T follicular helper cell (primary cell): ENCODE measurements around the gene RNF157.
"Not testable (repeated sequence)": the region's sequence is repeated elsewhere in the genome, so short reads cannot be mapped to it uniquely, and the experiment has no call there.

ENCODE experiments used
- DNase-seq: peaks from one replicate; pipeline ENCODE4 v3.0.0-alpha.2; 2020; ENCODE audit warnings: low read depth

RNF157 gene

GRCh38 chr17:76254275-76254674, 14.0 kb upstream of the RNF157 start:
- DNase-seq = no peak

GRCh38 chr17:76253841-76254240, 13.5 kb upstream of the RNF157 start:
- DNase-seq = no peak

DNA sequence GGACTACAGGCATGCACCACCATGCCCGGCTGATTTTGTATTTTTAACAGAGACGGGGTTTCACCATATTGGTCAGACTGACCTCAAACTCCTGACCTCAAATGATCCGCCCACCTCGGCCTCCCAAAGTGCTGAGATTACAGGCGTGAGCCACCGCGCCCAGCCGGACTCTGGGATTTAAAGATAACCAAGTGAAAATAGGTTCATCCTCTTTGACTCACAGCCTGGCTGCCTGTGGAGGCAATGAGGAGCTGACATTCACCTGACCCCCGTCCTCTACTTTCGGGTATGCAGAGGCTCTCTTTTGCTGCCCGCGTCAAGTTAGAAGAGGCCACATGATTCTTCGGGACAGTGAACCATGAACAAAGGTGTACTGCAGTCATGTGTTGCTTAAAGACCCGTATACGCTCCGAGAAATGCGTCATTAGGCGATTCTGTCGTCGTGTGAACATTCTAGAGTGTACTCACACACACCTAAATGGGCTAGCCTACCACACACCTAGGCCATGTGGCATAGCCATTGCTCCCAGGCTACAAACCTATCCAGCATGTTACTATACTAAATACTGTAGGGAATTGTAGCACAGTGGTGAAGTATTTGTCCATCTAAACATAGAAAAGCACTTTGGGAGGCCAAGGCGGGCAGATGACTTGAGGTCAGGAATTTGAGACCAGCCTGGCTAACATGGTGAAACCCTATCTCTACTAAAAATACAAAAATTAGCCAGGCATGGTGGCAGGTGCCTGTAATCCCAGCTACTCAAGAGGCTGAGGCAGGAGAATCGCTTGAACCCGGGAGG, 12.9 kb upstream of the RNF157 start:
- not testable (repeated sequence) for DNase-seq

GRCh38 chr17:76252040-76252954, 12.0 kb upstream of the RNF157 start:
- no peak for DNase-seq

DNA sequence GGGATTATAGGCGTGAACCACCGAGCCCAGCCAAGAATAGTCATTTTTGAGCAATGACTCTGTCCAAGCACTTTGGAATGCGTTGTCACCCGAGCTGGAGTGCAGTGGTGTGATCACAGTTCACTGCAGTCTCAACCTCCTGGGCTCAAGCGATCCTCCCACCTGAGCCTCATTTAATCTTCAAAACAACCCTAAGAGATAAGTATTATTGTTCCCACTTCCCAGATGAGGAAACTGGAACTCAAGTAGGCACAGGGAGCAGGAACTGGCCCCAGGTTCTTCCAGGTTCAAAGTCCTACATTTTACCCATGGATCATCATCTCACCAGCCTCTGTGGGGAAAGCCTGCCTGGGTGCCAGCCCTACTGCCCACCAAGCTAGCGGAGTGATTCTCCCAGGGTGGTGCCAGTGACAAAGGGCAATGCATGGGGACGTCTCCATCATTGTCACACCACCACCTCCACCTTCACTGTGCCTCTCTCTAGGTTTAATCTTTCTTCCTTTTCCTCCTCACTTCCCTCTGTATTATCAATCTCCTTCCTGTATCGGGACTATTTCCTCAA, 11.3 kb upstream of the RNF157 start:
- DNase-seq = no peak

GRCh38 chr17:76250141-76250540, 9.8 kb upstream of the RNF157 start:
- DNase-seq = no peak

- DNase-seq = no peak
These were observed 7.9 kb upstream of the RNF157 start for GRCh38 chr17:76248013-76248782.

- no peak for DNase-seq
These were observed 7.0 kb upstream of the RNF157 start for GRCh38 chr17:76247304-76247703.

- no peak for DNase-seq
These were observed 6.1 kb upstream of the RNF157 start for GRCh38 chr17:76246080-76247066.

DNA sequence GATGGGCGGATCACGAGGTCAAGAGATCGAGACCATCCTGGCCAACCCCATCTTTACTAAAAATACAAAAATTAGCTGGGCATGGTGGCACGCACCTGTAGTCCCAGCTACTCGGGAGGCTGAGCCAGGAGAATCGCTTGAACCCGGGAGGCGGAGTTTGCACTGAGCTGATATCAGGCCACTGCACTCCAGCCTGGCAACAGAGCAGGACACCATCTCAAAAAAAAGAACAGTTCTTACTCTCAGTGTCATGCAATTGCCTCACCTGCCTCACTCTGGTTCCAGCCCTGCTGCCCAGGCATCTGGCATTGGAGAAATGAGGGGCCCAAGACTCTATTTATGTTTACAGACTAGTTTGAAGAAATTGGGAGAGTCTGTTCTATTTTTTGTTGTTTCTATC, 4.4 kb upstream of the RNF157 start:
- DNase-seq = not testable (repeated sequence)

- no peak for DNase-seq
These were observed 3.8 kb upstream of the RNF157 start for GRCh38 chr17:76243826-76244679.

DNA sequence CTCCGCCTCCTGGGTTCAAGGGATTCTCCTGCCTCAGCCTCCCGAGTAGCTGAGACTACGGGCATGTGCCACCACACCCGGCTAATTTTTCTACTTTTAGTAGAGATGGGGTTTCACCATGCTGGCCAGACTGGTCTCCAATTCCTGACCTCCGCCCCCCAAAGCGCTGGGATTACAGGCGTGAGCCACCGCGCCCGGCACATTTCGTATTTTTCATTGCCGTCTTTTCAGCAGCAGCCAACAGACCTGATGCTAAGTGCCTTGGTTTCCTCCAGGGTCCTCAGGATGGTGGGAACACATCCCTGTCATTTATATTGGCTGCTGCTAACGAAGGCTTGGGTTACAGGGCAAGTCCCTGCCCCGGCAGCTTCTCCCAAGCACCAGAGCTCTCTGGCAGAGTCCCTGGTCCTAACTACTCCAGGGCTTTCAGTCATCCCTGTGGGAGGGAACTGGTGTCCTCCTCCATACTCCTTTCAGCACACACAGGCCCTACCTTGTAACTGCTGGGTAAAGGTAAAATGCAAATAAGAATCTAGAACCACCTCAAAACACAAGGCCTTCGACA, 1.5 kb upstream of the RNF157 start:
- DNase-seq = no peak

- DNase-seq = no peak
These were observed 878 bp upstream of the RNF157 start for GRCh38 chr17:76241204-76241538.

GRCh38 chr17:76239538-76240274, 587 bp downstream of the RNF157 start:
- DNase-seq = no peak

DNA sequence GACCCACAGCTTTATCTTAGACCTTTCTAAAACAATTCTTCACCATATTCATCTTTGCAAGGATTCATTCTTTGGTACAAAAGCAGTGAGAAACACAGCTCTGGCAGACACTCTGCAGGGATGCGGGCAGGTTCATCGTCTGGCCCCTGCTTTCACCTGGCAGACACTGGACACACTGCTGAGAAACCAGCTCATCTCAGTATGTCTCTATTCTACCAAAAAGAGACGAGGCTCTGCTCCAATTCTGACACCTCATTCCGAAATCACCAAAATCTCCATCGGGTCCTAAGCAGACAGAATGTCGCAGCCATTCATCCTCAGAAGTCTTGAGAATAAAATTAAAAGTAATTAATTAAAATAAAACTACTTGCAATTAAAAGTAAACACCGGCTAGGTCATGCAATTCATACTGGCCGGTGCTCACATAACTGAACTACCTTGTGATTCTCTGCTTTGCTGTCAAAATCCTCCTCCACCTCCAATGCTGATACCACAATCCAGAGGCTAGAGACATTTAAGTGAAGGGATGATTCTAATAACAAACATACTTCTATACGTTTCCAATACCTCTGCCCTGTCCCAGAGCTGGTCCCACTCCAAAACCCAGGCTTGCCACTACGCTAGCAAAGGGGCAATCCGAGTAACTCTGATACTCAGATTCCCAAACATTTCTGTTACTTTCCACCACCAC, 1.3 kb downstream of the RNF157 start:
- DNase-seq = no peak

DNA sequence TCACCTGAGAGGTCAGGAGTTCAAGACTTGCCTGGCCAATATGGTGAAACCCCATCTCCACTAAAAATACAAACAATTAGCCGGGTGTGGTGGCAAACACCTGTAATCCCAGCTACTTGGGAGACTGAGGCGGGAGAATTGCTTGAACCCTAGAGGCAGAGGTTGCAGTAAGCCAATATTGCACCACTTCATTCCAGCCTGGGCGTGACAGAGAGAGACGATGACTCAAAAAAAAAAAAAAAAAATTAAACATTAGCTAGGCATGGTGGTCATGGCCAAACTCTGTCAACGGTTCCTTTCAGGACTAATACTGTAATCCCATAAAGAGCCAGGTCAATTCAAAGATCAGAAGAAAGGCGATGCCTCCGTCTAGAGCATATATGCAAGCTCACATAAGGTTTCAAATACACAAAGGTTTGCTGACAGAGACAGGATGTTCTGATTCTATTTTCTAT, 2.4 kb downstream of the RNF157 start:
- no peak for DNase-seq

GRCh38 chr17:76236603-76237002, 3.7 kb downstream of the RNF157 start:
- DNase-seq = no peak

DNA sequence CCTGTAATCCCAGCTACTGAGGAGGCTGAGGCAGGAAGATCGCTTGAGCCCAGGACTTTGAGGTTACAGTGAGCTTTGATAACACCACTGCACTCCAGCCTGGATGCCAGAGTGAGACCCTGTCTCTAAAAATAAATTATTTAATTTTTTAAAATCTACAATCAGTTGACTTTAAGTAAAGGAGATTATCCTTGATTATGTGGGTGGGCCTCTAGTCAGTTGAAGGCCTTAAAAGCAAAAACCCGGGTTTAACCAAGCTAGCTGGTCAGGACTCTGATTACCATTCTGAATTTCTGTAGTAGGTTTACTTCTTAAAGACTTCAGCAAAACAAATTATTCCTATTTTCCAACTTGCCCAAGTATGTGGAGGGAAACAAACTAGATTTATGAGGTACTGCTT, 4.4 kb downstream of the RNF157 start:
- no peak for DNase-seq
